NCI-H2107 treated with DMSO at 0.1 percent for 48 hours (cell line): ENCODE results near the gene SLC22A4.

Source experiments
- DNase-seq: peaks from one replicate; lab custom pipeline; 2025; ENCODE audit not compliant: unreplicated experiment; lab: John Stamatoyannopoulos, UW

Gene SLC22A4

GRCh38 chr5:132391870-132392269, 97.7 kb downstream of the SLC22A4 start:
- no peak for DNase-seq

GRCh38 chr5:132392411-132392810, 98.2 kb downstream of the SLC22A4 start:
- no peak for DNase-seq

GRCh38 chr5:132392978-132393825, 99.0 kb downstream of the SLC22A4 start:
- DNase-seq, result no peak
